ENCODE measurements around the gene EXOC4. TPM values are rescaled to one million over a fixed set of nuclear protein-coding genes. Genes with fewer than 3 reads are reported as not detected.
"Not testable (repeated sequence)": the region's sequence is repeated elsewhere in the genome, so short reads cannot be mapped to it uniquely, and the experiment has no call there.

Gene EXOC4
- total RNA-seq, 4 donors from 2014 or later: 36.9 to 78.0 (median 52.2) TPM

GRCh38 chr7:133778472-133778871 lies 525.6 kb downstream of the EXOC4 start:
- ATAC-seq (no peak), DNase-seq (no peak)
- H3K27me3 ChIP-seq: no peaks in the 10 kb centered on the region
- no peak overlapping the region for H3K4me3 ChIP-seq
- TF ChIP-seq CTCF (IDR thresholded peaks at IDR 0.05 in 4 of 5, conservative IDR thresholded peaks at IDR 0.05 in 1 of 5) (no peak), POLR2A (IDR thresholded peaks at IDR 0.05) (no peak)
- intact Hi-C loops (cut with DNase I; ENCODE audit: low total_unique reads) (no loop called here), in situ Hi-C loops (cut with MboI; ENCODE audit: low sequenced_read_pairs in 4 of 4) (no loop called here)
- no peaks in the 10 kb centered on the region for H3K9me3 ChIP-seq
- H3K4me1 ChIP-seq: no peaks in the 10 kb centered on the region
- H3K27ac ChIP-seq: no peak overlapping the region
- no peaks in the 10 kb centered on the region for H3K36me3 ChIP-seq

GRCh38 chr7:133779538-133779937 lies 526.7 kb downstream of the EXOC4 start:
- DNase-seq; H3K36me3 ChIP-seq; H3K4me1 ChIP-seq; ATAC-seq; H3K4me3 ChIP-seq; H3K27me3 ChIP-seq; intact Hi-C loops (cut with DNase I; ENCODE audit: low total_unique reads); H3K27ac ChIP-seq; H3K9me3 ChIP-seq; in situ Hi-C loops (cut with MboI; ENCODE audit: low sequenced_read_pairs in 4 of 4): not testable (repeated sequence)

- no peaks in the 10 kb centered on the region for H3K27me3 ChIP-seq
- intact Hi-C loops (cut with DNase I; ENCODE audit: low total_unique reads): no loop called here
- no peaks in the 10 kb centered on the region for H3K36me3 ChIP-seq
- no peaks in the 10 kb centered on the region for H3K4me1 ChIP-seq
- H3K4me3 ChIP-seq: no peak overlapping the region
- in situ Hi-C loops (cut with MboI; ENCODE audit: low sequenced_read_pairs in 4 of 4): no loop called here
- no peak overlapping the region for H3K27ac ChIP-seq
- no peak for TF ChIP-seq POLR2A (IDR thresholded peaks at IDR 0.05)
- TF ChIP-seq CTCF (IDR thresholded peaks at IDR 0.05 in 4 of 5, conservative IDR thresholded peaks at IDR 0.05 in 1 of 5): no peak
- DNase-seq (no peak), ATAC-seq (no peak)
- no peaks in the 10 kb centered on the region for H3K9me3 ChIP-seq
Measured at GRCh38 chr7:133780912-133781311, 528.0 kb downstream of the EXOC4 start.

GRCh38 chr7:133781486-133782090 lies 528.7 kb downstream of the EXOC4 start:
- no peaks in the 10 kb centered on the region for H3K9me3 ChIP-seq
- intact Hi-C loops (cut with DNase I; ENCODE audit: low total_unique reads) (no loop called here), in situ Hi-C loops (cut with MboI; ENCODE audit: low sequenced_read_pairs in 4 of 4) (no loop called here)
- DNase-seq (no peak), ATAC-seq (no peak)
- no peak overlapping the region for H3K27ac ChIP-seq
- no peak for TF ChIP-seq CTCF (IDR thresholded peaks at IDR 0.05 in 4 of 5, conservative IDR thresholded peaks at IDR 0.05 in 1 of 5)
- no peak for TF ChIP-seq POLR2A (IDR thresholded peaks at IDR 0.05)
- no peak overlapping the region for H3K4me3 ChIP-seq
- H3K4me1 ChIP-seq: no peaks in the 10 kb centered on the region
- no peaks in the 10 kb centered on the region for H3K27me3 ChIP-seq
- no peaks in the 10 kb centered on the region for H3K36me3 ChIP-seq

DNA sequence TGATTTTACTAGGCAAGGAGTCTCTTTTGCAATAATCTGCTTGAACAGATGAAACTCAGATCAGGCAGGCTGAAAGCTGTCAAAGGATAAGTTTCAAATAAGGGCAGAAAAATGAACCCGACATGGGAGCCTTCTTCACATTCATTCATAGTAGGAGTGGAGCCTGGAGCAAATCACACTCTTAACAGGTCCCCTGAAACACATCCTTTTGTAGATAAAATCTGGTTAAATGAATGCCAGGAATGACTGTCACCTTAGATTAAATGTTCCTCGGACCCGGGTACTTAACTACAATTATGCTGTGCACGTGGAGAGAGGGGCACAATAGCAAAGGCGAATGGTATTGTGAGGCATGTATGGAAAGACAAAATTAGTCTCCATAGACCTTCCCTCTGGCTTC lies 529.6 kb downstream of the EXOC4 start:
- Histone ChIP-seq H3K4me3 (no peak overlapping the region), H3K9me3 (no peaks in the 10 kb centered on the region), H3K4me1 (no peaks in the 10 kb centered on the region), H3K27me3 (no peaks in the 10 kb centered on the region), H3K27ac (no peak overlapping the region), H3K36me3 (no peaks in the 10 kb centered on the region)
- intact Hi-C loops (cut with DNase I; ENCODE audit: low total_unique reads) (no loop called here), in situ Hi-C loops (cut with MboI; ENCODE audit: low sequenced_read_pairs in 4 of 4) (no loop called here)
- DNase-seq: no peak
- no peak for TF ChIP-seq CTCF (IDR thresholded peaks at IDR 0.05 in 4 of 5, conservative IDR thresholded peaks at IDR 0.05 in 1 of 5)
- TF ChIP-seq POLR2A (IDR thresholded peaks at IDR 0.05): no peak
- ATAC-seq: no peak

Data from gastrocnemius medialis (tissue), 4 donors.